Stomach (tissue), 4 donors: ENCODE results near the gene IREB2.

Source experiments
- CTCF ChIP-seq, 7 experiments: fragments of 450-650 bp in 4 of 7; fragments of 200-600 bp in 3 of 7; sonication (generic) in 3 of 7; IDR thresholded peaks; one replicate each; pipeline ENCODE4 v1.5.1; 2016 to 2019; ENCODE audit warnings: antibody characterized with exemption in 7 of 7, control low read depth in 2 of 7, mild to moderate bottlenecking in 1 of 7
- POLR2A ChIP-seq, 4 donors: fragments of 450-650 bp; IDR thresholded peaks; one replicate each; pipeline ENCODE4 v1.6.1; 2016; ENCODE audit warnings: antibody characterized with exemption in 4 of 4, control low read depth in 2 of 4, mild to moderate bottlenecking in 1 of 4, moderate library complexity in 1 of 4

DNA sequence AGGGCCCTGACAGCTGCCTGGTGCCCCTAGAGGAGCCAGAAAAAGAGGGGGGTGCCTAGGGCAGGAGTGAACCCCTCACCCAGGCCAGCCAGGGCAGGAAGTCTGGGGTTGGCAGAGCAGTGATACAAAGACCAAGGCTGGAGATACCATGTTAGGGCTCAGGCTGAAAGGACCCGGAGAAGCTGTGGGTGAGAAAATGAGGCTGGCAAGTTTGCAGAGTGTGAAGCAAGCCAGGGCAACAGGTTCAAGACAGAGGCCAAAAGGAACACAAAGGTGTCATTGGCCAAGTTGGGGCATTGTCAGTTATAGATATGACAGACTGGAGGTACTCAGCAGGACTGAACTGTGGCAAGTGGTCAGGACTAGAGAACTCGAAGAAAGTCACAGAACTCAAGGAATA lies 40.6 kb upstream of the IREB2 start:
- no peak for TF ChIP-seq CTCF (IDR thresholded peaks at IDR 0.05)
- no peak for TF ChIP-seq POLR2A (IDR thresholded peaks at IDR 0.05)
